ENCODE results near the gene RETSAT. TPM values are rescaled to one million over a fixed set of nuclear protein-coding genes. Genes with fewer than 3 reads are reported as not detected.

Gene RETSAT
- total RNA-seq (10 to 100 TPM; 27.5 to 74.9 (median 50.9) TPM), polyA plus RNA-seq (10 to 100 TPM; 22.5 to 36.3 TPM)
- long read RNA-seq, donor 1, transcript RETSAT-201 (11 exons, 3,100 nt) = major isoform, 8 of 25 reads
- long read RNA-seq, donor 1, partial matches to known transcripts = 7 of 25 reads
- long read RNA-seq, donor 1, other reads (novel, unspliced or antisense) = 10 of 25 reads
- long read RNA-seq, donor 2, transcript RETSAT-201 (11 exons, 3,100 nt) = major isoform, 24 of 63 reads
- long read RNA-seq, donor 2, partial matches to known transcripts = 33 of 63 reads
- long read RNA-seq, donor 2, other reads (novel, unspliced or antisense) = 6 of 63 reads
- long read RNA-seq, donor 3, transcript RETSAT-201 (11 exons, 3,100 nt) = major isoform, 9 of 24 reads
- long read RNA-seq, donor 3, partial matches to known transcripts = 9 of 24 reads
- long read RNA-seq, donor 3, other reads (novel, unspliced or antisense) = 6 of 24 reads

DNA sequence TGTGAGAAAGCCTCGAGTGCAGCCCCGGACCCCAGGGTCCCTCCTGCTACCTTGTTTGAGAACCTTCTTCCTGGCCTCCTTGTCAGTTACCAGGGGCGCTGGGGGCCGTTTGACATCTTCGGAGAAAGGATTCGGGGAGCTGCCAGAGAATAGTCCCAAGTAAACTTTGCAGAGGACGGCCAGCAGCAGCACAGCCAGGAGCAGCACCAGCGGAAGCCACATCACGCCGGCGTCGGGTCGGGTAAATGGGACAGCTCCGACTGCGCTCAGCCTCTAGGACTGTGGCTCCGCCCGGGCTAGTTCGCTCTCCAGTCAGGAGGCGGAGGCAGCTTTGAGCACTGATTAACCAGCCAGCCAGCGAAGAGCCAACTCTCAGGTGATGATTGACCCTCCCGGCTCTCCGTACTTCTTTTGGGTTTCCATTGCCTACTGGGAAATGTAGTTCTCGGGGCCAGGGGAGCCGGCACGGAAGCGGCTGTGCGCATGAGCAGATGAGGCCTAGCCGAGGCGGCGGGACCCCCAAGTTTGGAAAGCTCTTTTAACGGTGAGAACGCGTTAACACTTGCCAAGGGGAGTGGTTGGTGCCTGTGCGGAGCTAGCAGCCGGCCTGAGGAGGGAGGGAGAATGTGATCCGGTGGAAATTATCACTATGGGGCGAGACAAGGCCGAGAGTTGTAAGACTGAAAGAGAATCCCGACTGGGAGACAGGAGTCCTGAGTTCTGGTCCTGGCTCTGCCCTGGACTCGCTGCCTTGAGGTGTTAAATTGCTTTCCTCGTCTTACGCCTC lies at the start of gene RETSAT, which contains the start of gene ELMOD3:
RETSAT (minus strand) TSS at position 243 of the 787 bp plus-strand sequence; CDS start at position 222, 21 bp downstream.
ELMOD3 (plus strand) TSS at position 484 of the 787 bp plus-strand sequence. CDS start 2,430 bp downstream, outside the sequence.
- peak; percentile 97 to 99 (median 98) for ATAC-seq
- WGBS, 4 donors = 1 to 3% (median 1%) methylated on average over 29 to 42 of the region's 42 CpGs

GRCh38 chr2:85401844-85402243 lies 47.5 kb upstream of the RETSAT start:
- DNase-seq (no peak), ATAC-seq (no peak)
- Histone ChIP-seq H3K4me1 (peaks cover 0 to 22% (median 0%) of the 10 kb centered on the region in 12 donors), H3K27ac (no peak overlapping the region), H3K4me3 (no peak overlapping the region), H3K27me3 (no peaks in the 10 kb centered on the region), H3K9me3 (peaks cover 0 to 18% (median 8%) of the 10 kb centered on the region in 12 donors), H3K36me3 (peaks cover 0 to 22% (median 0%) of the 10 kb centered on the region in 9 donors)
- TF ChIP-seq POLR2A (IDR thresholded peaks at IDR 0.05) = no peak
- intact Hi-C loops (cut with DNase I) = no loop called here
- 93 to 96% (median 94%) methylated on average over 6 to 8 of the region's 8 CpGs for WGBS, 4 donors

More for the DNA sequence above, at the start of gene RETSAT, which contains the start of gene ELMOD3:
- peak; percentile 97 to 99 (median 99) for DNase-seq
- H3K9me3 ChIP-seq = no peaks in the 10 kb centered on the region
- H3K4me1 ChIP-seq = peaks cover 0 to 37% (median 21%) of the 10 kb centered on the region in 12 donors
- intact Hi-C loops (cut with DNase I) = loop anchor here in 1 of 10 donors (1.0 to 5.0 kb wide), 2 partner anchors 26 to 198 kb away; no protein-coding TSS in a partner anchor
- H3K27me3 ChIP-seq = no peaks in the 10 kb centered on the region
- TF ChIP-seq POLR2A (IDR thresholded peaks at IDR 0.05) (peak; percentile 60 to 96), CTCF (IDR thresholded peaks at IDR 0.05) (no peak)
- peak within 1 kb of the TSS; percentile 57 to 89 (median 76) for H3K4me3 ChIP-seq
- peak within 1 kb of the TSS; percentile 51 to 92 (median 88) for H3K27ac ChIP-seq
- H3K36me3 ChIP-seq = peaks cover 0 to 62% (median 49%) of the 10 kb centered on the region in 9 donors

GRCh38 chr2:85401464-85401805 lies 47.1 kb upstream of the RETSAT start:
- DNase-seq = no peak
- TF ChIP-seq CTCF (IDR thresholded peaks at IDR 0.05) = no peak
- no peak for TF ChIP-seq POLR2A (IDR thresholded peaks at IDR 0.05)
- ATAC-seq = no peak
- WGBS, 4 donors = 91 to 95% (median 93%) methylated on average over 7 of the region's 7 CpGs; no CpG with 5 or more reads in 1 of the 4 donors
- Histone ChIP-seq H3K9me3 (peaks cover 0 to 18% (median 8%) of the 10 kb centered on the region in 12 donors), H3K27ac (no peak overlapping the region), H3K36me3 (peaks cover 0 to 26% (median 0%) of the 10 kb centered on the region in 9 donors), H3K4me3 (no peak overlapping the region), H3K27me3 (no peaks in the 10 kb centered on the region), H3K4me1 (peaks cover 0 to 18% (median 0%) of the 10 kb centered on the region in 12 donors)
- intact Hi-C loops (cut with DNase I) = no loop called here

DNA sequence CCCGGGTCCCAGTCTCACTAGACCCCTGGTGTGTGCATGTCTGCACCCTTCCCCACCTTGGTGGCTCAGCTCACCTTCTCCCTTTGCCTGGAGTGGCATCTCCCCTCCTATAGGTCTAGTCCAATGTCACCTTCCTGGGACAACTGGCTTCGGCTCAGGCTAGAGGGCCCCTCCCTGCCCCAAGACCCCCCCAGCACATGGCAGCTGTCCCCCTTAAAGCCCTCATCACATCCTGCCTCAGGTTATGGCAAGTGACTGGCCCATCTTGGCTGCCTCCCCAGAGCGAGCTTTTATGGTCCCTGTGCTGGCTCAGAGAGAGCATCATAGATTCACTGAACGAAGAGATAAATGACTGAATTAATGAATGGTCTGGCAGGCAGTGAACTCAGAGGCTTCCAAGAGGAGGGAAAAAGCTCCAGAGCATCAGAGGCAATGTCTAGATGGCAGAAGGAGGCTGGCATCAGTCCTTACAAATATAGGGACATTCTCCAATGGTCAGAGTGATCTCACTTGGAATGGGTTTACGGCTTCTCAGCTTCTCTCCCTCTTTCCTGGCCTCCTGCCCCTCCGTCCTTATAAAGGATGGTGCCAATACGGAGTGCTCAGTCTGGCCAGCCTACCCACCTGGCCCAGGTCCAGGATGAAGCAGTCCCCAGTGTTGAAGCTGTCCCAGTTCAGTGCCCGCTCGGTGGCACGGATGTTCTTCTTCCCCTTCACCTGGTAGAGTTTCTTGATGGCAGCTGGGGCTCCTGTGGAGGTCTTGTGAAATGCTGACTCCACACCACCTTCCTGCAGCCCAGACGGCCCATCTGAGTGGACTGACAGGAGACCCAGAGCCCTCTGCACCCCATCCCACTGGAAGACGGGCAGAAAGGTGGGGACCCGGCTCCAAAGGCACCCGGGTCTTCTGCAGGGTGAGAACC lies 46.5 kb upstream of the RETSAT start:
- no peak for ATAC-seq
- Histone ChIP-seq H3K27me3 (no peaks in the 10 kb centered on the region), H3K9me3 (peaks cover 0 to 18% (median 8%) of the 10 kb centered on the region in 12 donors), H3K4me3 (no peak overlapping the region), H3K36me3 (peaks cover 0 to 31% (median 0%) of the 10 kb centered on the region in 9 donors), H3K4me1 (peaks cover 0 to 12% (median 0%) of the 10 kb centered on the region in 12 donors), H3K27ac (no peak overlapping the region)
- WGBS, 4 donors = 82 to 85% (median 84%) methylated on average over 14 of the region's 14 CpGs
- intact Hi-C loops (cut with DNase I) = no loop called here
- DNase-seq = no peak
- no peak for TF ChIP-seq CTCF (IDR thresholded peaks at IDR 0.05)
- TF ChIP-seq POLR2A (IDR thresholded peaks at IDR 0.05) = no peak

Data from heart left ventricle (tissue), 16 donors.